Endothelial cell (in vitro differentiated cells): Measurements from ENCODE around the gene AKAP6. TPM values are rescaled to one million over a fixed set of nuclear protein-coding genes. Genes with fewer than 3 reads are reported as not detected.

Source experiments
- DNase-seq: peaks from one replicate; pipeline ENCODE4 v3.0.0; 2021; ENCODE audit warnings: low spot score
- H3K27ac Mint-ChIP-seq: one replicate; pipeline ENCODE4 v1.8.0; 2021; ENCODE audit warnings: mixed read lengths, inconsistent platforms; ENCODE audit not compliant: unreplicated experiment
- H3K27me3 Mint-ChIP-seq: one replicate; pipeline ENCODE4 v1.8.0; 2021; ENCODE audit warnings: mild to moderate bottlenecking, moderate library complexity, mixed read lengths, inconsistent platforms; ENCODE audit not compliant: unreplicated experiment
- H3K36me3 Mint-ChIP-seq: one replicate; pipeline ENCODE4 v1.8.0; 2021; ENCODE audit warnings: mild to moderate bottlenecking, low read depth, mixed read lengths, inconsistent platforms; ENCODE audit not compliant: unreplicated experiment
- H3K4me1 Mint-ChIP-seq: one replicate; pipeline ENCODE4 v1.8.0; 2021; ENCODE audit warnings: mild to moderate bottlenecking, mixed read lengths, inconsistent platforms; ENCODE audit not compliant: unreplicated experiment
- H3K4me3 Mint-ChIP-seq: one replicate; pipeline ENCODE4 v1.8.0; 2021; ENCODE audit warnings: mild to moderate bottlenecking, mixed read lengths, inconsistent platforms; ENCODE audit not compliant: unreplicated experiment
- H3K9me3 Mint-ChIP-seq: one replicate; pipeline ENCODE4 v1.8.0; 2021; ENCODE audit warnings: mixed read lengths, inconsistent platforms; ENCODE audit not compliant: unreplicated experiment
- total RNA-seq: library from RNA; stranded (reverse); fragmentation: NEBNext Ultra II Directional; extraction: Animal tissue kit (Norgen Biotek cat#: 25700); gene quantifications from one replicate; pipeline ENCODE4 v1.2.1, GENCODE V29; 2021; ENCODE audit not compliant: unreplicated experiment
- TF ChIP-seq, protein P1 (sequence below): fragments of 200-600 bp; sonication (generic); IDR thresholded peaks from one replicate; pipeline ENCODE4 v1.5.0; 2021; ENCODE audit warnings: antibody characterized with exemption; ENCODE audit not compliant: unreplicated experiment

AKAP6 gene
- total RNA-seq, 1 donor from 2014 or later, result 4.4 TPM

DNA sequence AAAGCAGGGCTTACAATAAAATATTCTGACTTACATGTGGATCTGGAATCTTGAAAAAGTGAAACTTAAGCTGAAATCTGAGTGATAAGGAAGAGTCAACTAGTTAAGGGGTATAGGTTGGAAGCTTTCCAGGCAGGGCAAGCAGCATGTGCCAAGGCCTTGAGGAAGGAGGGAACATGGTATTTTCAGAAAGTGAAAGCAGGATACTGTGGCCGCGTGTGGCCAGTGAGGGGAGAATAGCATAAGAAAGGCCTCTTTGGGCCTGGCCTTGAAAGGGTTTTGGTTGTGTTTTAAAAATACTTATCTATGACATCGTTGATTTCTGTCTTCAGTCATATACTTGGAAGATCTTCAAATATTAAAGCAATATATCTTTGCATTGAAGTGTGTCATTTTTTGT, 213.4 kb downstream of the AKAP6 start:
- no peak for DNase-seq
- H3K4me3 Mint-ChIP-seq, result no peak overlapping the region
- no peaks in the 10 kb centered on the region for H3K36me3 Mint-ChIP-seq
- no peaks in the 10 kb centered on the region for H3K4me1 Mint-ChIP-seq
- H3K27me3 Mint-ChIP-seq, result no peaks in the 10 kb centered on the region
- H3K27ac Mint-ChIP-seq, result no peak overlapping the region
- H3K9me3 Mint-ChIP-seq, result no peaks in the 10 kb centered on the region
- TF ChIP-seq, protein P1, sequence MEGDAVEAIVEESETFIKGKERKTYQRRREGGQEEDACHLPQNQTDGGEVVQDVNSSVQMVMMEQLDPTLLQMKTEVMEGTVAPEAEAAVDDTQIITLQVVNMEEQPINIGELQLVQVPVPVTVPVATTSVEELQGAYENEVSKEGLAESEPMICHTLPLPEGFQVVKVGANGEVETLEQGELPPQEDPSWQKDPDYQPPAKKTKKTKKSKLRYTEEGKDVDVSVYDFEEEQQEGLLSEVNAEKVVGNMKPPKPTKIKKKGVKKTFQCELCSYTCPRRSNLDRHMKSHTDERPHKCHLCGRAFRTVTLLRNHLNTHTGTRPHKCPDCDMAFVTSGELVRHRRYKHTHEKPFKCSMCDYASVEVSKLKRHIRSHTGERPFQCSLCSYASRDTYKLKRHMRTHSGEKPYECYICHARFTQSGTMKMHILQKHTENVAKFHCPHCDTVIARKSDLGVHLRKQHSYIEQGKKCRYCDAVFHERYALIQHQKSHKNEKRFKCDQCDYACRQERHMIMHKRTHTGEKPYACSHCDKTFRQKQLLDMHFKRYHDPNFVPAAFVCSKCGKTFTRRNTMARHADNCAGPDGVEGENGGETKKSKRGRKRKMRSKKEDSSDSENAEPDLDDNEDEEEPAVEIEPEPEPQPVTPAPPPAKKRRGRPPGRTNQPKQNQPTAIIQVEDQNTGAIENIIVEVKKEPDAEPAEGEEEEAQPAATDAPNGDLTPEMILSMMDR, result no peak

DNA sequence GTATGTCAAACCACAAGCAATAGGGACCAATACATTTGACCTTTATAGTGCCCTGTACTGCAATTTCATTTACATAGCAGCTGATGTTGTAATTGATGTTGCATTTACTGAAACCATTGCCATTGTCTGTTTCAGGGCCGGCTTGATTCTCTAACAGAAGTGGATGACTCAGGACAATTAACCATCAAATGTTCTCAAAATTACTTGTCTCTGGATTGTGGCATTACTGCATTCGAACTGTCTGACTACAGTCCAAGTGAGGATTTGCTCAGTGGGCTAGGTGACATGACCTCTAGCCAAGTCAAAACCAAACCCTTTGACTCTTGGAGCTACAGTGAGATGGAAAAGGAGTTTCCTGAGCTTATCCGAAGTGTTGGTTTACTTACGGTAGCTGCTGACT, 216.0 kb downstream of the AKAP6 start:
- H3K4me1 Mint-ChIP-seq, result no peaks in the 10 kb centered on the region
- H3K27ac Mint-ChIP-seq, result no peak overlapping the region
- DNase-seq, result no peak
- TF ChIP-seq, protein P1, result no peak
- H3K9me3 Mint-ChIP-seq, result no peaks in the 10 kb centered on the region
- H3K27me3 Mint-ChIP-seq, result no peaks in the 10 kb centered on the region
- no peaks in the 10 kb centered on the region for H3K36me3 Mint-ChIP-seq
- H3K4me3 Mint-ChIP-seq, result no peak overlapping the region

DNA sequence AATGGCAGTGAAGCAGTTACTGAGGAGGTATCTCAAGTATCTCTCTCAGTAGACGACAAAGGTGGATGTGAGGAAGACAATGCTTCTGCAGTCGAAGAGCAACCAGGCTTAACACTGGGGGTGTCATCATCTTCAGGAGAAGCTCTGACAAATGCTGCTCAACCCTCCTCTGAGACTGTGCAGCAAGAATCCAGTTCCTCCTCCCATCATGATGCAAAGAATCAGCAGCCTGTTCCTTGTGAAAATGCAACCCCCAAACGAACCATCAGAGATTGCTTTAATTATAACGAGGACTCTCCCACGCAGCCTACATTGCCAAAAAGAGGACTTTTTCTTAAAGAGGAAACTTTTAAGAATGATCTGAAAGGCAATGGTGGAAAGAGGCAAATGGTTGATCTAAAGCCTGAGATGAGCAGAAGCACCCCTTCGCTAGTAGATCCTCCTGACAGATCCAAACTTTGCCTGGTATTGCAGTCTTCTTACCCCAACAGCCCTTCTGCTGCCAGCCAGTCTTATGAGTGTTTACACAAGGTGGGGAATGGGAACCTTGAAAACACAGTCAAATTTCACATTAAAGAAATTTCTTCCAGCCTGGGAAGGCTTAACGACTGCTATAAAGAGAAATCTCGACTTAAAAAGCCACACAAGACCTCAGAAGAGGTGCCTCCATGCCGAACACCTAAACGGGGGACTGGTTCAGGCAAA, 216.6 kb downstream of the AKAP6 start:
- TF ChIP-seq, protein P1, result no peak
- H3K36me3 Mint-ChIP-seq, result no peaks in the 10 kb centered on the region
- no peak overlapping the region for H3K27ac Mint-ChIP-seq
- H3K9me3 Mint-ChIP-seq, result no peaks in the 10 kb centered on the region
- no peaks in the 10 kb centered on the region for H3K27me3 Mint-ChIP-seq
- no peak for DNase-seq
- peaks cover 3% of the 10 kb centered on the region for H3K4me1 Mint-ChIP-seq
- no peak overlapping the region for H3K4me3 Mint-ChIP-seq

DNA sequence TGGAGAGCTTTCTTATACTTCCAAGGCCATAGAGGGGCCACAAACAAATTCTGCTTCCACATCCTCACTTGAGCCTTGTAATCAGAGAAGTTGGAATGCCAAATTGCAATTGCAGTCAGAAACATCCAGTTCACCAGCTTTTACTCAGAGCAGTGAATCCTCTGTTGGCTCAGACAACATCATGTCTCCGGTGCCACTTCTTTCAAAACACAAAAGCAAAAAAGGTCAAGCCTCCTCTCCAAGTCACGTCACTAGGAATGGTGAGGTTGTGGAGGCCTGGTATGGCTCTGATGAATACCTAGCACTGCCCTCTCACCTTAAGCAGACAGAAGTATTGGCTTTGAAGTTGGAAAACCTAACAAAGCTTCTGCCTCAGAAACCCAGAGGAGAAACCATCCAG, 217.1 kb downstream of the AKAP6 start:
- no peak overlapping the region for H3K4me3 Mint-ChIP-seq
- H3K27me3 Mint-ChIP-seq, result no peaks in the 10 kb centered on the region
- TF ChIP-seq, protein P1, result no peak
- H3K27ac Mint-ChIP-seq, result no peak overlapping the region
- H3K9me3 Mint-ChIP-seq, result no peaks in the 10 kb centered on the region
- H3K4me1 Mint-ChIP-seq, result peaks cover 7% of the 10 kb centered on the region
- H3K36me3 Mint-ChIP-seq, result no peaks in the 10 kb centered on the region
- DNase-seq, result no peak

DNA sequence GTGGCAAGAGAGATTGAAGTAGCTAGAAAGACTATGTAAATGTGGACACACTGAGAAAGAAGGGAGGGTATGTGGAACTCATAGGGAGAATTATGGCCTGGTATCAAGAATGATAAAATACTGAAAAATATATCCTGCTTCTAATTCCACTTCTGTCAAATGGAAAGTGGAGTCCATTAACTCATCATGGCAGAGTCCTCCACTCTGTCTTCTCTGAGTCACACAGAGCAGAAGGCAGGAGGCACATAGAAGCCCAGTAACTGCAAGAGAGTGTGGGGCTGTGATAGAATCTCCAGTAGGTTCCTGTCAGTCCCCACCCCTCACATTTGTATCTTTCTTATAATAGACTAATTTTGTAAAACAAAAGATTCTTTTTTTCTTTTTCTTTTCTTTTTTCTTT, 223.7 kb downstream of the AKAP6 start:
- Mint-ChIP-seq H3K4me3 (no peak overlapping the region), H3K9me3 (no peaks in the 10 kb centered on the region), H3K4me1 (peaks cover 7% of the 10 kb centered on the region), H3K36me3 (no peaks in the 10 kb centered on the region), H3K27me3 (no peaks in the 10 kb centered on the region), H3K27ac (no peak overlapping the region)
- no peak for DNase-seq
- TF ChIP-seq, protein P1, result no peak
